Measurements from ENCODE around the gene B4GALNT1. TPM values are rescaled to one million over a fixed set of nuclear protein-coding genes. Genes with fewer than 3 reads are reported as not detected.

Gene B4GALNT1
- total and polyA plus RNA-seq, 9 of the 15 experiments (the other 6 are each of a cell fraction or from before 2014, with no cell fraction given) = 1.0 to 32.2 (median 9.8) TPM

GRCh38 chr12:57631566-57632072 is 1.4 kb downstream of the B4GALNT1 start:
- in situ Hi-C loops (cut with MboI) = no loop called here
- POLR2A ChIA-PET = interaction anchor here (0.5 to 0.7 kb wide), 3 partner anchors 15 to 108 kb away, joined by 3 read pairs; no protein-coding TSS in a partner anchor

GRCh38 chr12:57630891-57631433 is 2.0 kb downstream of the B4GALNT1 start:
- Histone ChIP-seq H3K9me1 (ENCODE audit: control insufficient read depth, insufficient read depth, low read length) (no peaks in the 10 kb centered on the region), H3K27ac (ENCODE audit: extremely low read depth, low read depth, low read length) (no peak overlapping the region), H3K9ac (ENCODE audit: insufficient read depth in 1 of 2, low read depth in 2 of 2, low read length in 2 of 2) (peak overlapping the region in 1 of 2 experiments; percentile 48; a peak in 1 of 4 replicates), H3K79me2 (ENCODE audit: control insufficient read depth, insufficient read depth, low read length) (0 out of 3 replicates have a peak, but pooled peaks cover 5% of the 10 kb centered on the region), H3K27me3 (ENCODE audit: control insufficient read depth in 2 of 2, insufficient read depth in 2 of 2, low read length in 2 of 2) (no peaks in the 10 kb centered on the region), H3K36me3 (ENCODE audit: control insufficient read depth, insufficient read depth, low read length) (peaks cover 45% of the 10 kb centered on the region; the same call in 2 of the 3 replicates), H2AFZ (ENCODE audit: low read depth, low read length) (no peak overlapping the region), H3K4me2 (ENCODE audit: insufficient read depth, low read length) (no peak overlapping the region), H3K4me1 (replicated peaks in 1 of 2; ENCODE audit: control insufficient read depth in 2 of 2, insufficient read depth in 2 of 2, low read length in 2 of 2) (peaks cover 0 to 34% of the 10 kb centered on the region in 2 experiments; a peak in 3 of 5 replicates), H3K9me3 (replicated peaks; ENCODE audit: control insufficient read depth, insufficient read depth, low read depth, low read length) (no peaks in the 10 kb centered on the region), H3K4me3 (no peak overlapping the region), H4K20me1 (replicated peaks; ENCODE audit: control insufficient read depth, insufficient read depth, low read length) (no peaks in the 10 kb centered on the region)
- in situ Hi-C loops (cut with MboI) (no loop called here), intact Hi-C loops (cut with micrococcal nuclease) (no loop called here)
- ATAC-seq (no peak), DNase-seq (ENCODE audit: extremely low read depth in 1 of 4, low spot score in 3 of 4) (no peak), FAIRE-seq (no peak)
- CTCF ChIA-PET (ENCODE audit: low intra/inter-chr PET ratio) = no interaction called here
- 85% methylated on average over 5 of the region's 6 CpGs for WGBS (ENCODE audit: insufficient coverage, low coverage, missing lambda C conversion rate)
- POLR2A ChIA-PET = interaction anchor here (0.5 to 2.1 kb wide), 5 partner anchors 14 to 113 kb away, joined by 3 to 5 read pairs (median 4); no protein-coding TSS in a partner anchor
- TF ChIP-seq ELK1 (CRISPR knock-in tag; IDR thresholded peaks at IDR 0.05) (no peak), ZFX (CRISPR knock-in tag; IDR thresholded peaks at IDR 0.05) (no peak), ZNF740 (CRISPR knock-in tag; IDR thresholded peaks at IDR 0.05) (0 out of 2 replicates have a peak, but pooled peaks have one; percentile 26), ZNF740 (tag; IDR thresholded peaks at IDR 0.05) (no peak), ZNF785 (CRISPR knock-in tag; IDR thresholded peaks at IDR 0.05) (no peak), ZBTB33 (CRISPR knock-in tag; IDR thresholded peaks at IDR 0.05) (no peak)
- no TSS peak for BruUV-seq (replicated peaks)

More at GRCh38 chr12:57631566-57632072, 1.4 kb downstream of the B4GALNT1 start:
- Histone ChIP-seq H3K4me1 (replicated peaks in 1 of 2; ENCODE audit: control insufficient read depth in 2 of 2, insufficient read depth in 2 of 2, low read length in 2 of 2) (peaks cover 0 to 34% of the 10 kb centered on the region in 2 experiments; a peak in 3 of 5 replicates), H3K9me1 (ENCODE audit: control insufficient read depth, insufficient read depth, low read length) (no peaks in the 10 kb centered on the region), H3K36me3 (ENCODE audit: control insufficient read depth, insufficient read depth, low read length) (peaks cover 38% of the 10 kb centered on the region; the same call in 2 of the 3 replicates), H3K4me3 (peak overlapping the region; percentile 79), H4K20me1 (replicated peaks; ENCODE audit: control insufficient read depth, insufficient read depth, low read length) (no peaks in the 10 kb centered on the region), H2AFZ (ENCODE audit: low read depth, low read length) (0 out of 2 replicates have a peak overlapping the region, but pooled peaks have one; percentile 72), H3K79me2 (ENCODE audit: control insufficient read depth, insufficient read depth, low read length) (0 out of 3 replicates have a peak, but pooled peaks cover 5% of the 10 kb centered on the region), H3K27me3 (ENCODE audit: control insufficient read depth in 2 of 2, insufficient read depth in 2 of 2, low read length in 2 of 2) (no peaks in the 10 kb centered on the region), H3K27ac (ENCODE audit: extremely low read depth, low read depth, low read length) (no peak overlapping the region), H3K9ac (ENCODE audit: insufficient read depth in 1 of 2, low read depth in 2 of 2, low read length in 2 of 2) (peak overlapping the region; percentile 84 to 99; a peak in 3 of 4 replicates), H3K9me3 (replicated peaks; ENCODE audit: control insufficient read depth, insufficient read depth, low read depth, low read length) (no peaks in the 10 kb centered on the region), H3K4me2 (ENCODE audit: insufficient read depth, low read length) (peak overlapping the region; percentile 81)
- FAIRE-seq = no peak
- WGBS (ENCODE audit: insufficient coverage, low coverage, missing lambda C conversion rate) = 83% methylated on average over 13 of the region's 26 CpGs
- TF ChIP-seq RBFOX2 (IDR thresholded peaks at IDR 0.05; ENCODE audit: low read depth, low read length) (peak; percentile 38), ZBTB7A (IDR thresholded peaks at IDR 0.05; ENCODE audit: borderline replicate concordance, control insufficient read depth, low read depth, low read length) (0 out of 2 replicates have a peak, but pooled peaks have one; percentile 22), TBL1XR1 (IDR thresholded peaks at IDR 0.05; ENCODE audit: low read length in 2 of 2) (no peak)
- no peak for ATAC-seq
- intact Hi-C loops (cut with micrococcal nuclease) = loop anchor here (2.0 kb wide), 2 partner anchors 49 to 105 kb away; no protein-coding TSS in a partner anchor
- CTCF ChIA-PET (ENCODE audit: low intra/inter-chr PET ratio) = interaction anchor here (0.7 kb wide), 1 partner anchor 61 kb away, joined by 3 read pairs; no protein-coding TSS in a partner anchor
- BruUV-seq (replicated peaks) = no TSS peak
- no peak for DNase-seq (ENCODE audit: extremely low read depth in 1 of 4, low spot score in 3 of 4)
